IPS DF 4.7 (cell line): ENCODE measurements around the gene FAM219B.
"Not testable (repeated sequence)": the region's sequence is repeated elsewhere in the genome, so short reads cannot be mapped to it uniquely, and the experiment has no call there.

Source experiments
- DNase-seq: peaks from one replicate; pipeline ENCODE4 v3.0.0-alpha.2; 2013; ENCODE audit warnings: low spot score; ENCODE audit errors: extremely low read depth

Gene FAM219B, protein sequence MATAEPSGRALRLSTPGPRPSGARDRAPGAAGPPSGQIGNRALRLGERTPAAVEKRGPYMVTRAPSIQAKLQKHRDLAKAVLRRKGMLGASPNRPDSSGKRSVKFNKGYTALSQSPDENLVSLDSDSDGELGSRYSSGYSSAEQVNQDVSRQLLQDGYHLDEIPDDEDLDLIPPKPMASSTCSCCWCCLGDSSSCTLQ

DNA sequence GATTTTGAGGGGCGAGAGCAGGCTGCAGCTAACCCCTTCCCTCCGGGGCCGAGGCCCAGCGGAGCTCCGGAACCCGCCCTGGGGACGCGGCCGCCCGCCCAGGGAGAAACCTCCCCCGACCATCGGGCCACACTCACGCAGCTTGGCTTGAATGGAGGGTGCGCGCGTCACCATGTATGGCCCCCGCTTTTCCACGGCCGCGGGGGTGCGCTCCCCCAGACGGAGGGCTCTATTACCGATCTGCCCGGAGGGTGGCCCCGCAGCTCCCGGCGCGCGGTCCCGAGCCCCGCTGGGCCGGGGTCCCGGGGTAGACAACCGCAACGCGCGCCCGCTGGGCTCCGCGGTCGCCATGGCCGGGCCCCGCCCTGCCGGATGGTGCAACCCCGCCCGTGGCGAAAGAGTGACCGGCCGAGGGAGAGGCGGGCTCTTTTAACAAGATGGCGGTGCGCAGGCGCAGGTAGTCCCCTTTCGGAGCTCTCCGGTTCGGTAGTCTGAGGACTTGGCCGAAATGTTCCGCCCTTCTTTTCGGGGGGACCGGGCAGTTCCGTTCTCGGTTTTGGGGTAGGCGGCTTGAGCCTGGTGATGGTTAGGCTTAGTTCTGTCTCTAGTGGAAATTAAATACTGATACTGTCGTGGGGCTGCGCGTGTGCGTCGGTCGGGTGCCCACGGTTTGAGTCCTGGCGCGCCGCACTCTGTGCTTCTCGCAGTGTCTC lies at the start of gene FAM219B:
Gene FAM219B (minus strand): TSS at position 402 of the 713 bp plus-strand sequence. CDS start 51 bp downstream, at position 351.
- DNase-seq, result no peak

DNA sequence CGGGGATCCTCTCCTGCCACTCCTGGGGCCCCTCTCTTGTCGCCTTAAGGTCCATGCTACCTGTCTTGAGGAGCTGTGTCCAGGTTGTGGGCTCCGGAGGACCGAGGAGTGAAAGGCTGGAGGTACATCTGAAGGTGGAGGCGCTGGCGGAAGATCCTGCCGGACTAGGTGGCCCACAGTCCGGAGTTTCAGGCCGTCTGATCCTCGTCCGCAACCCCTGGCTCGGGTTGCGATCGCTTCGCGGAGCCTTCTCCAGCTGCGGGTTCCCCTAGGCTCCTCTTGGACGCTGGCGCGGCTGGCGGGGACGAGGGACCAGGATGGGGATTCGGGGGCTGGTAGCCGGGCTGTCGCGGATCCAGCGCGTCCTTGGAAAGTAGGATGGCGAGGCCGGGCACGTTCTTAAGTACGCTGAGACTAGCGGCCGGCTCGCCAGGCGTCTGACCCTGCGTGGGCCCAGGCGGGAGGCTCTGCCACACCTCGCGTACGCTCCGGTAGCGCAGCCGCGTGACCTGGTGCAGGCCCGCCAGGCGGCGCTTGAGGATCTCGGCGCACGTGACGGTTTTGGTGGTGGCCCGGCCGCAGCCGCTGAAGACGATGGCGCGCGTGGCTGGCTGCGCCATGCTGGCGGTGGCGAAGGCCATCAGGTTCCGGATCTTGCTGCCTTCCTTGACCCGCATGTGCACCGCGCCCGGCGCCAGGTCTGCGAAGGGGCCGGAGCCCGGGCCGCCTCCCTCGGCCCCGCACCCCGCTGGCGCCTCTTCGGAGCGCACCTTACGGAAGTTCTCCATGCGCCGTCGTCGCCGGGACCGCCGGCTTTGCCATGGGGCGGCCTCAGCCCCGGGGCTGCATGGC lies 49.4 kb upstream of the FAM219B start:
- DNase-seq, result no peak

DNA sequence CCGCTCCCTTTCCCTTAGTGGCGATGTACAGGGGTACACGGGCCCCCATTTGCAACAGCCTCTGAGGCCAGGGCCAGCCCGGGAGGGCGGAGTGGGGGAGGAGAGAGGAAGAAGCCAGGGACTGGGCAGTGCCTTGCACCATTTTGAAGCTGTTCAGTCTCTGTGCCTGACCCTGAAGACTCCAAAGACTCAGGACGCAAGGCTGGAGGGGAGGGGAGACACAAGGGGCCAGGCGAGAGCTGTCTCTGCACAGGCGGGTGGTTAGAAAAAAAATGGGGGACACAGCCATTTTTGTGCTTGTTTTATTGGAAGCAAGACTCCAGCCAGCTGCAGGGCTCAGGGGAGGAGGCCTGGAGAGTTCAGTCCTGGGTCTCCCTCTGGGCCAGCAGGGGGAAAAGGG lies 48.4 kb upstream of the FAM219B start:
- DNase-seq, result no peak

DNA sequence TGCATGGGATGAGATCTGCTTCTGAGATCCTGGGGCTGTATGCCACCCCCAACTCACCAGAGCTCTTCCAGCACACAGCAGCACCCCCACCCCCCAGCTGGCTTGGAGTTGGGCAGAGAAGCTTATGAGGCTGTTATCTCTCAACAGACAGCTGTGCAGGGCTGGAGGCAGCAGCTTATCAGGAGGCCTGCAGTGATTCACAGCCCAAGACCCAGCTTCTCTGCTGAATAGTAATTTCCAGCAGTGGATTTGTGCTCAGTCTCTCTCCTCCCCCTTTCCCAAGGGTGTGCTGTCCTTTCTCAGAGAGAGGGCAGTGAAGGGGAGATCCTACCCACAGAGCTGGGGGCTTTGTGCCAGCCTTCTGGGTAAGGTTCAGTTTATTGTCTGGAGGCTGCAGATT lies 47.9 kb upstream of the FAM219B start:
- no peak for DNase-seq

DNA sequence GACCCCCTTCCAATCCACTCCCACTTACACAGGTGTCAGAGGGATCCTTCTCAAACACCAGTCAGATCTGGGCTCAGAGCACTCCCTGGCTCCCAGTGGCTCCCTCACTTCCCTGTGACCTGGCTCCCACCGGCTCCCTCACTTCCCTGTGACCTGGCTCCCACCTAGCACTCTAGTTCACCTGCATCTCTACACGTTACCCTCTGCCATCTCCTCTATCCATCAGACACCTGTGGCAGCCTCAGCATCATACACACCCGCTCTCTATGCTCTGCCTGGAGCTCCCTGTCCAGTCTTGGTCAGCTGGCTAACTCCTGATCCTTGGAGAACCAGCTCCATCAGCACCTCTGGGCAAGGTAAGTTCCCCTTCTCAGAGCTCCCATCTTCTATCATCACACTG lies 44.4 kb upstream of the FAM219B start:
- no peak for DNase-seq

DNA sequence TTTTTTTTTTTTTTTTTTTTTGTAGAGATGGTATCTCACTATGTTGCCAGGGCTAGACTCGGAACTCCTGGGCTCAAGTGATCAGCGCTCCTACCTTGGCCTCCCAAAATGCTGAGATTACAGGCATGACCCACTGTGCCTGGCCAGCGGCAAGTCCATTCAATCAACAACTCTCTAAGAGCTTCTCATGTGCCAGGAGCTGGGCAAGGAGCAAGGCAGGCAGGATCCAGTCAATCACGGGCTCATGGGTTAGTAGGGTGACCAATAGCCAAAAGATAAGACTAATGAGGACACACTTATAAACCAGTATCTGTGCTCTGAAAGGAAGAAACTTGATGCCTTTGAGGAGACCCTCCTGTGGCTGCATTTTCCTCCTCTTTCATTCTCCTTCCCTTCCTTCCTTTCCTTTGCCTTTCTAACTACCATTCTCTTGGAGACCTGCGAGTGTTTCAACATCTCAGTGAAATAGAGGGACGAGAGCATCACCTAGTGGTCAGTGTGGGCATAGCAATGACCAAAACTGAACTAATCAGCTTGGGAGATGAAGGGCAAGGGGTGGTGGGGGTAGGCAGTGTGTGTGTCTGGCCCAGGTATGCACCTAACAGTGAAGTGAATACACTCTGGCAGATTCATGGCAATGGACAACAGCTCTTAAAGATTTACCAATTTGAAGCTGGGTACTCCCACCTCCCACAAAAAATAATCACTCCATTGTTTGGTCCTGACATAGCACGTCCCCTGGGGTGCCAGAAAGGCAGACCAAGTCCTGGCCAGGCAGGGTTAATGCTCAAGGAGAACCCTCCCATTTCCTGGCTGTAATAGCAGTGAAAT lies 43.6 kb upstream of the FAM219B start:
- no peak for DNase-seq

DNA sequence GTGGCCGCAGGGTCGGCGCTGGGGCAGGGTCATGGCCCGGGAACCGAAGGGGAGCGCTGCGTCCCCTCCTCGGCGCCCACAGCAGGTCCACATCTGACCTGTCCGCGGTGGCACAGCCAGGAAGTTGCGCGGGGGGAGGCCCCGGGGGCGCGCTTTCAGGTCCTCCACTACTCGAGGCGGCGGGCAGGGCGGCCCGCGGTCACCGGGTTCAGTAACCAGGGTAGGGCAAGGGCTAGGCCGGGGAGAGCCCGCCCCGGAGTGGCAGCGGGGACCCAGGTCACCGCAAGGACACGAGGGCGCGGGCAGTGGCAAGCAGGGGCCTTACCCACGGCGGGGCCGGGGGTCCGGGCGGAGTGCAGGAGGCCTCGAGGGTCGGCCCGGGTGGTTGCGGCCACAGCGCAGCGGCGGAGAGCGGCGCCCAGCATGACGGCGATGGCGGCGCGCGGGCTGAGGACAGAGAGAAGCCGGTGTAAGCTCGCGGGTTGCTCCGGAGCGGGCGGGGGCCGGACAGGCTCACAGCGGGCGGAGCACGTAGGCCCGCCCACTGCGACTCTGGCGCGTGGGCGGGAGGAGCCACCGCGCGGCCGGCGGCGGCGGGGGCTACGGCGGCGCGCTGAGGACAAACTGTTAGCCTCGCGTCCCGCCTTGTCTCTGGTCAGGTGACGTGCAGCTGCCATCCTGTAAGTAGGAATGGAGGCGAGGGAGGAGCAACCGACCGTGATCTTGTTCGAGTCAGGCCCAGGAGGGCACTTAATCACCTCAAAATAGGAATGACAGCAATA lies 31.1 kb upstream of the FAM219B start, which contains the start of gene COX5A:
Gene COX5A (minus strand): TSS at position 484 of the 782 bp plus-strand sequence. CDS start 59 bp downstream, at position 425.
- no peak for DNase-seq

DNA sequence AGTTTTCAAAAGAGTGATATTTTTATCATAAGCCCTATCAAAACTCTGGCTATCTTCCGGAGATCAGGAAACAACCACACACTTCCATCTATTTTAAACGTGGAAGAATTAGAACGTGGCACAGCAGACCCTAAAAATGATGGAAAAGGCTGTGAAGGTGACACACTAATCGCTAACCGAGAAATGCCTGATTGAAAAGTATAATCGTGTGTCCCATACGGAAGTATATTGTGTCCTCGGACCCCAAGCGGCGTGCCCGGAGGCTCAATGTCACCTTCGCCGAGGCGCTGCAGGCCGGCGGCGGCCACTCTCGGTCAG lies 30.6 kb upstream of the FAM219B start:
- DNase-seq, result no peak

DNA sequence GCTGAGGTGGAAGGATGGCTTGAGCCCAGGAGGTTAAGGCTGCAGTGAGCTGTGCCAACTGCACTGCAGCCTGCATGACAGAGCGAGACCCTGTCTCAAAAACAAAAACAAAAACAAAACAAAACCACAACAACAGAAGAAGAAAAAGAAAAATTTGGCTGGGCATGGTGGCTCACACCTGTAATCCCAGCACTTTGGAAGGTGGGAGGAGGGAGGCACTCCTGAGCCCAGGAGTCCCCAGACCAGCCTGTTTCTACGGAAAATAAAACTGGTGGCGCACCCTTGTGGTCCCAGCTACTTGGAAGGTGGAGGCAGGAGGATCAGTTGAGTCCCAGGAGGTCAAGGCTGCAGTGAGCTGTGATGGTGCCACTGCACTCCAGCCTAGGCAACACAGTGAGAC lies 28.5 kb upstream of the FAM219B start:
- DNase-seq, result not testable (repeated sequence)

DNA sequence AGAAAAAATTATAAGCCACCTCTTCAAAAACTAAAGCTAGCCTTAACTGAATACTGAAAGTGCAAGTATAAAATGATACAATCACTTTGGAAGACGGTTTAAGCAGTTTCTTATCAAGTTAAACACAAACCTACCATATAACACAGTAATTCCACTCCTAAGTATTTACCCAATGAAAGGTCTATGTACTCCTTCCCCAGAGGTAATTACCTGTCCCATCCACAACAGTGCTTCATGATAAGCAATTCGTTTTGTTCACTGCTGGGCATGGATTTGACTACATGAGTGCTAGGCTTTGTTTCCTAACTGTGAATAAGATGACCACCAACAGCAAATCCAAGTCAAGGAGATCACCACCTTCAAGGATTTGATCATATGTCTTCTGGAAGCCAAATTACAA lies 26.9 kb upstream of the FAM219B start:
- DNase-seq, result no peak

DNA sequence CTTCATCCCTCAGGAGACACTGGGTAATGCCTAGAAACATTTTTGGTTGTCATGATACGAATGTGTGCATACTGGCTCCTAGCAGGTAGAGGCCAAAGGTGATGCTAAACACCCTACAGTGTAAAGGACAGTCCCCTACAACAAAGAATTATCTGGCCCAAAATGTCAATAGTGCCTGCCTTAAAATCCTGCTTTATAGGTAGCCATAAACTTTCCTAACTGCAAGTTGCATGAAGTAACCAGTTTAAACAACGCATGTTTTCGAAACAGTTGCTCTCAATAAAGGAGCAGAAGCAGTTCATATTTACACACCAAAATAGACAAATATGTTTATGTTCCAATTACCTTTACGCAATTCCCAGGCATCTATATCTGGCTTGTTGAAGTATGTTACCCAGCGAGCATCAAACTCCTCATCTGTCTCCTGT lies 22.1 kb upstream of the FAM219B start:
- DNase-seq, result no peak

DNA sequence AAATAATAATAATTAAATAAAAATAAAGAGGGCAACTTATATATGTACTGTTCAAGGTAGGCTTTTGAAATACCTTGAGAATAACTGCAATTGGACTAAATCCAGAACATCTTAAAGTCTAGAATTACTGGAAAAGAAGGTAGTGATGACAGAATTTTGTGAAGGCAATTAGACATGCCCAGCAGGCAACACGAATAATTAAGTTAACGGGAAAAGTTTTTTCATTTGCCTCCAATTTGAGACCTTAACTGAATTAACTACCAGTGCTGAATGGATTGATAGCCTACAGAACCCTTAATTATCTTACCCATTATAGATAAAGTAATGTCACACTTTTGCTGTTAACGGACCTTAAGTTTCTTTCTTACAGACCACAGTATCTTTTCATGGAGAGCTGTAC lies 17.9 kb upstream of the FAM219B start:
- DNase-seq, result no peak

DNA sequence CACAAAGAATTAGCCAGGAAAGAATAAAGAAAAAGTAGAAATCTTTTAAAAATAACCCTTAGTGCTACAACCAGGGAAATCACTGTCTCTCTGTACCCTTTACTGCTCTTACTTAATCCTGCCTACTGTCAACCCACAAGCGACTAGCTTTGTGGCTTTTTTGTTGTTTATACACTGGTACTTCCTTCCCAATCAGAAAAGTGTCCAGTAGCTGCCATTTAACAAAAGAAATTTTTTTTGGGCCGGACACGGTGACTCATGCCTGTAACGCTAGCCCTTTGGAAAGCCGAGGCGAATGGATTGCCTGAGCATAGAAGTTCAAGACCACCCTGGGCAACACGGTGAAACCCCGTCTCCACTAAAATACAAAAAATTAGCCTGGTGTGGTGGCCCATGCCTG lies 13.8 kb upstream of the FAM219B start:
- no peak for DNase-seq

DNA sequence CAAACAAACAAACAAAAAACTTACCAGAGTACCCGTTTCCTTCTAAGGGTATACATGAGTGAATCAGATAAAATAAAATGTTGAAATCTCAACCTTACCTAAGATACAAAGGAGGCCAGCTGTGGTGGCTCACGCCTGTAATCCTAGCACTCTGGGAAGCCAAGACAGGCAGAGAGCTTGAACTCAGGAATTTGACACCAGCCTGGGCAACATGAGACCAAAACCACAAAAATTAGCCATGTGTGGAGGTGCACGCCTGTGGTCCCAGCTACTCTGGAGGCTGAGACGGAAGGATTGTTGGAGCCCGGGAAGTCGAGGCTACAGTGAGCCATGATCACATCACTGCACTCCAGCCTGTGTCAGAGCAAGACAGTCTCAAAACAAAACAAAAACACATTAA lies 11.0 kb upstream of the FAM219B start:
- no peak for DNase-seq

DNA sequence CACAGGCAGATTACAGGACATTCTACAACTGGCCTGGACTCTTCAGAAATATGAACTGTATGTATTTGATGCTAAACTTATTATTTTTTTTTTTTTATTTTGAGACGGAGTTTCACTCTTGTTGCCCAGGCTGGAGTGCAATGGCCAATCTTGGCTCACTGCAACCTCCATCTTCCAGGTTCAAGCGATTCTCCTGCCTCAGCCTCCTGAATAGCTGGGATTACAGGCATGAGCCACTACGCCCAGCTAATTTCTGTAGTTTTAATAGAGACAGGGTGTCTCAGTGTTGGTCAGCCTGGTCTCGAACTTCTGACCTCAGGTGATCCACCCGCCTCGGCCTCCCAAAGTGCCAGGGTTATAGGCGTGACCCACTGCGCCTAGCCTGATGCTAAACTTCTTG lies 7.1 kb upstream of the FAM219B start:
- not testable (repeated sequence) for DNase-seq

DNA sequence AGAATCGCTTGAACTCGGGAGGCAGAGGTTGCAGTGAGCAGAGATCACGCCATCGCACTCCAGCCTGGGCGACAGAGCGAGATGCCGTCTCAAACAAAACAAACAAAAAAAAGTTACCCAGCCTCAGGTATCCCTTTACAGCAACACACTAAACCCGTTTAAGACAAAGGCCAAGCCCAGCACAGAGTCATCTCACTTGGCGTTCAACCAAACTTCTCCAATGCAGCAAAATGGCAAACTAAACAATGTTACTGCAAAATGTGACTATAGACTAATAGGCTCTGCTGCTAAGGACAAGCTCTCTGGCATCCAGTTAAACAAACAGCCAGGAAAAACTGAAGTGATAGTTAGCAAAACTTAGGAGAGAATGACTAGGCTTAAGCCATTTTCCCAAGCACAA lies 6.4 kb upstream of the FAM219B start:
- DNase-seq, result no peak

DNA sequence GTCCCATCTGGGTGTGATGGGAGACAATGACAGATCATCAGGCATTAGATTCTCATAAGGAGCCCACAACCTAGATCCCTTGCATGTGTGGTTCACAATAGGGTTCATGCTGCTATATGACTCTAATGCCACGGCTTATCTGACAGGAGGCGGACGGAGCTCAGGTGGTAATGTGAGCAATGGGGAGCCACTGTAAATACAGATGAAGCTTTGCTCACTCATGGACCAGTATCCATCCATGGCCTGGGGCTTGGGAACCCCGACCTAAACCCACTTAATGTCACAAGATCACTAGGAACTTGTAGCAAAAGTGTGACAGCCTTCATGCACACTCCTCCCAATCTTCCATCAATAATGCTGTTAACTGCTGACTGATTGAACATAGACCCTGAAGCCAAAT lies 2.0 kb upstream of the FAM219B start:
- no peak for DNase-seq

DNA sequence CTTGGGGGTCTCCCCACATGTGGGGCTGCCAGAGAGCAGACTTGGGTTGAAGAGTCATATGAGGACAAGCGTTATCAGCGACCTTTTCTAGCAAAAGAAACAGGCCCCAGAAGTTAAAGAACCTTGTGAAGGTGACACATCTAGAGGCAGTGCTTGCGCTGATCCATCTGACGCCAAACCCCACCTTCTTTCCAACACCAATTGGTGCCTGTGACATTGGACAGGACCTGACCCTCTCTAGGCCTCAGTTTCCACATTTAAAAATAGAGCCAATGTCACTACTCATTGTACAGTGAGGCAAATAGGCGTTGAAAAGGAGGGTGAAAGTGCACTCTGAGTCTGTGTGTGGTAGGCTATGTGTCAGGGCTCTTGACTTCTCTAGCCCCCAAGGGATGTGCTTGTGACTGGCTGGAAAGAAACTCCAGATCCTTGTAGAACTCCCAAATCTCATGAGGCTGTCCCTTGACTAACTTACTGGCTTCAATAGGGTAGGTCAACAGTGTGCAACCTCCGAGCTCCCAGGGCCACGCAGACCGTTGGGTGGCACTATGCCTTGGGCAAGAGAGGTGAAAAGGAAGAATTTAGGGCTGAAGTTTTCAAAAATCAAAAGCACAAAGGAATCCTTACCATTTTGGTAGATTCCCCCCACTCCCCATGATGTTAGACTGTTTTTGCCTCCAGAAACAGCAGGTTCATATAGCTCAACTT lies 666 bp upstream of the FAM219B start:
- no peak for DNase-seq

DNA sequence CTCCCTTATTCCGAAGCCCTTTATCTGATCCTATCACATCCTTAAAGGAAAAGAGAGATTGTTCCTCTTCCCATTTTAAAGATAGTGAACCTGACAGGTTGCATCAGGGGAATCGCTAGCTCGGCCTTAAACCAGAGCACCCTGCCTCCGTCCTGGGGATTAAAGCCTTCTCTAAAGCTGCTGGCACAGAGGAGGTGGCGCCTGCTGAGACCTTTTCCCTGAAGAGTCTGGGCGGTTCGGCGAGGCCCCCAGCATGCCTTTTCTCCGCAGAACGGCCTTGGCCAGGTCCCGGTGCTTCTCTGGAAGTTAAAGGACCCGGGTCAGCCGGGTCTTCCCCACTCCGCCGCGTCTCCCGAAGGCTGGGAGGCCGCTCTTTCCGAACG lies 593 bp downstream of the FAM219B start:
- no peak for DNase-seq

DNA sequence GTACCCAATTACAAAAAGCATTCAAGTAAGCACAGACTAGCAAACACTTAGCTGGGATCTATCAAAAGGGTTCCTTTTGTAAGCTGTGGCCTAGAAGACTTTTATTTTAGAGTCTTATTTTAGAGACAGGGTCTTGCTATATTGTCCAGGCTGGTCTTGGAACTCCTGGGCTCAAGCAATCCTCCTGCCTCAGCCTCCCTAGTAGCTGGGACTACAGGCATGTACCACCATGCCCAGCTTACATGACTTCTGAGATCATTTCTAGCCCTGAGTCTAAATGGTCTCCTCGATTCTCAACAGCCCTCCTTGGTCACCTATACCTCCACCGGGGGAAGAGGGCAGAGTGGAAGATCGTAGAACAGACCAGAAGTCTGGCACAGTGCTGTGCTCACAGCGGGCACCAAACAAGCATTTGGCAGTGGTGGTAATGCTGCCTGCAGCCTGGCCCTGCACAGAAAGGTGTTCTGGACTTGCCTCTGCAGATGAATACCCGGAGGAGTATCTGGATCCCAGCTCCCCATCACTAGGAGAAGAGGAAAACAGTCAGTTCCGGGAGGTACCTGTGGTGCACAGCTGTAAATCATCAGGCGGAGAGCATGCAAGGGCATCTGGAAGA lies 2.4 kb downstream of the FAM219B start:
- DNase-seq, result no peak
